ENCODE results near the gene TMEM201. TPM values are rescaled to one million over a fixed set of nuclear protein-coding genes. Genes with fewer than 3 reads are reported as not detected.

Gene TMEM201
- total RNA-seq, 1 donor from 2014 or later = 12.8 TPM

DNA sequence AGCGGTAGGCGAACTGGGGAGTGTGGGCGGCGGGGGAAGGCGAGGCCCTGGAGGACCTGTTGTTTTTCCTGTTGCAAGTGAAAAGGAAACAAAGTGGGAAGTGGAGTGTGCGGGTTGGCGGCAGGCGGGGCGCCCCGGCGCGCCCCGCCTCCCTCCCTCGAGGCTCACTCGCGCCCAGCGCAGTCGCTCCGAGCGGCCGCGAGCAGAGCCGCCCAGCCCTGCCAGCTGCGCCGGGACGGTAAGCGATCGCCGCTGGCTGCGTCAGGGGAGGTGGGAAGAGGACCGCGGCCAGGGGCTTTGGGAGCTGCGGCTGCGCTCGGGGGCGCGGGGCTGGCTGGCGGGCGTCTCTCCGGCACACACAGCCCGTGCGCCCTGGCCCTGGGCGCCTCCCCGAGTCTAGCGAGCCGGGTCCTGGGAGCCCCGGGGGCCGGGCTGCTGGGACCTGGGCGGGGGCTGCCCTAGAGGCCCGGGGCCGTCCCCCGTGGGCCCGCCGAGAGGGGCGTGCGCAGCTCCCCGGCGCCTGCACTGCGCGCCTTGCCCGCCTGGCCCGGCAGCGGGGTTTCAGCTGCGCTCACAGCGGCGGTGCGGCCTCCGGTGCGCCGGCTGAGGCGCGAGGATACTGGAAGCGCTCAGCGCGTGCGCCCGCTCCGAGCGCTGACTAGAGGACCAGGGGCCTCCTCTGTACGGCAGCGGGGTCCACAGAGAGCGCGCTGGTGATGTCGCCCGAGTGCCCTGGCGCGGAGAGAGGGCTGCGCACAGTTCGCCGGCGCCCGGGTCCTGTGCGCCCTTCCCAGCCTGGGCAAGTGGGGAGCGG, 63.1 kb downstream of the TMEM201 start, which contains the start of gene PIK3CD:
Gene PIK3CD, plus strand, starts transcription at position 167 of the 814 bp plus-strand sequence. CDS start 58,725 bp downstream, outside the sequence.
- intact Hi-C loops (cut with DNase I) = no loop called here
- H3K9me3 ChIP-seq = no peaks in the 10 kb centered on the region
- H3K27me3 ChIP-seq = no peaks in the 10 kb centered on the region
- H3K27ac ChIP-seq = peak within 1 kb of the TSS in 1 of 2 donors; percentile 26
- H3K4me3 ChIP-seq = peak within 1 kb of the TSS; percentile 52 to 66
- TF ChIP-seq, protein P1, sequence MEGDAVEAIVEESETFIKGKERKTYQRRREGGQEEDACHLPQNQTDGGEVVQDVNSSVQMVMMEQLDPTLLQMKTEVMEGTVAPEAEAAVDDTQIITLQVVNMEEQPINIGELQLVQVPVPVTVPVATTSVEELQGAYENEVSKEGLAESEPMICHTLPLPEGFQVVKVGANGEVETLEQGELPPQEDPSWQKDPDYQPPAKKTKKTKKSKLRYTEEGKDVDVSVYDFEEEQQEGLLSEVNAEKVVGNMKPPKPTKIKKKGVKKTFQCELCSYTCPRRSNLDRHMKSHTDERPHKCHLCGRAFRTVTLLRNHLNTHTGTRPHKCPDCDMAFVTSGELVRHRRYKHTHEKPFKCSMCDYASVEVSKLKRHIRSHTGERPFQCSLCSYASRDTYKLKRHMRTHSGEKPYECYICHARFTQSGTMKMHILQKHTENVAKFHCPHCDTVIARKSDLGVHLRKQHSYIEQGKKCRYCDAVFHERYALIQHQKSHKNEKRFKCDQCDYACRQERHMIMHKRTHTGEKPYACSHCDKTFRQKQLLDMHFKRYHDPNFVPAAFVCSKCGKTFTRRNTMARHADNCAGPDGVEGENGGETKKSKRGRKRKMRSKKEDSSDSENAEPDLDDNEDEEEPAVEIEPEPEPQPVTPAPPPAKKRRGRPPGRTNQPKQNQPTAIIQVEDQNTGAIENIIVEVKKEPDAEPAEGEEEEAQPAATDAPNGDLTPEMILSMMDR (IDR thresholded peaks at IDR 0.05) = no peak
- no peaks in the 10 kb centered on the region for H3K36me3 ChIP-seq
- H3K4me1 ChIP-seq = peaks cover 7 to 12% of the 10 kb centered on the region in 2 donors
- DNase-seq (ENCODE audit: low spot score in 2 of 2) = no peak

DNA sequence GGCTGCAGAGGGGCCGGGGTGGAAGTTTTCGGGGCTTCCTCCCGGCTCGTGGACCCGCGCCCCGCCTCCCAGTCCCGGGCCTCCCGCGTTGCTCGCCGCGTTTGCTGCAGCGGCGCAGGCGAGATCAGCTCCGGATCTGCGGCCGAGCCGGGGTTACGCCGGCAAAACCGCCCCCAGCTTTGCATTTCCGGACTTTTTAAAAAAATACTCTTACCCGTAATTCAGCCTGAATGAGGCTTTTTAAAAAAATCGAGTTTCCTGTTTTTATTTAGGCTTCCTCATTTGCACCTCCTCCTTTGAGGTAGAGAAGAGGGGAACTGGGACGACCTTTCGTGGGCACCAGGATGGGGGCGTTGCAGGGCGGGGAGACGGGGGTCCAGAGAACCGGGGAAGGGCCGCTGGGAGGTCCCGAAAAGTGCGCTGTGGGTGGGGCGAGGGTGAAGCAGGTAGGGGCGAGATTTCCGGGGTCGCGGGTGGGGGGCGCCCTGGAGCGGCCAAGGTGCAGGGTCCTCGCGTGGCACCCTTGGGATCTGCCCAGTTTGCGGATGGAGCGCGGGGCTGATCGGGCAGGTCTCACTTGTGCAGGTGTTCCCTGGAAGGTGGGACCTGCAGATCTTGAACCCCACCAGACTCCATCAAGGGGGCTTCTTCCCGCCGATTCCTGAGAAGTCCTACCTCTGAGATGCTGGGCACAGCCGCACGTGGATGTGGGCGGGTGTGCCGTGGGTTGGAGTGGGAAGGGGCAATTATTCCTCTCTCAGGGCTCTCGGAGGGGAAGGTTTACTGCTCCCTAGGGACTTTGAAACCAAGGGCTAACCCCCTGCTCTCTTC, 63.9 kb downstream of the TMEM201 start:
- DNase-seq (ENCODE audit: low spot score in 2 of 2) = no peak
- intact Hi-C loops (cut with DNase I) = no loop called here

DNA sequence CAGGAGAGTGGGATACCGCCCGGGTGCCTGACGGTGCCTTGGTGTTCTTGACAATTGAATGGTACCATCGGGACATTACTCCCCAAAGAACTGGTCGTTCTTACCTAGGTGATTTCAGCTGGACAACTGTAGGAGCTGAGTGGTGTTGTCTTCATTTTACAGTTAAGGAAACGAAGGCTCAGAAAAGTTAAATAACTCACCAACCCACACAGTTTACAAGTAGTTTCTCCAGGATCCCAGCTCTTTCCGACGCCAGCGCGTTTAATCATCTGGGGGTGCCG, 64.4 kb downstream of the TMEM201 start:
- peak overlapping the region in 1 of 2 donors; percentile 66 for H3K4me3 ChIP-seq
- intact Hi-C loops (cut with DNase I) = no loop called here

More for the DNA sequence above, 63.9 kb downstream of the TMEM201 start:
- H3K4me1 ChIP-seq = peaks cover 7 to 12% of the 10 kb centered on the region in 2 donors
- peak overlapping the region in 1 of 2 donors; percentile 26 for H3K27ac ChIP-seq
- TF ChIP-seq, protein P1 (IDR thresholded peaks at IDR 0.05) = no peak
- H3K4me3 ChIP-seq = peak overlapping the region; percentile 52 to 66
- no peaks in the 10 kb centered on the region for H3K27me3 ChIP-seq
- H3K9me3 ChIP-seq = no peaks in the 10 kb centered on the region
- no peaks in the 10 kb centered on the region for H3K36me3 ChIP-seq

DNA sequence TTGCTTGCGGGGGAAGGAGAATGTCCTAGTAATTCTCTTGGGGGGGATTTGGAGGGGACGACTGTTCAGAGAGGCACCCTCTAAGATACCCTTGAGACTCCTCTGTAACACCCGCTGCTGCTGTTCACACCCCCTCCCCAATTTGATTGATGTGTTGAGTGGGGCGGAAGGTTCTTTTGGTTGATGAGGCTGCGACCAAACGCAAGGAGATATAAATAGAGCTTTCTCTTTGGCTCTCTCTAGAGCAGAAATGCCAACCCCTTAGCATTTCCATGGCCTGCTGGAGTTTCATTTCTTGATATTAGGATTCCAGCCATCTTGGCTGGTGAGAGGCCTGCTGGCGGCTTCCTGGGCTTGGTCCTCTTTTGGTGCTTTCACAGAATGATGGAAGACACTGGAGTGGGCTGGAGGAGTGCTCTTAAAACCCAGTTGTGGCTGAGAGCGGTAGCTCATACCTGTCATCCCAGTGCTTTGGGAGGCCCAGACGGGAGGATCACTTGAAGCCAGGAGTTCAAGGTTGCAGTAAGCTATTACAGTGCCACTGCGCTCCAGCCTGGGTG, 64.9 kb downstream of the TMEM201 start:
- DNase-seq (ENCODE audit: low spot score in 2 of 2) = no peak
- Histone ChIP-seq H3K9me3 (no peaks in the 10 kb centered on the region), H3K27me3 (no peaks in the 10 kb centered on the region), H3K4me3 (peak overlapping the region in 1 of 2 donors; percentile 66), H3K4me1 (peaks cover 7 to 12% of the 10 kb centered on the region in 2 donors), H3K36me3 (no peaks in the 10 kb centered on the region), H3K27ac (no peak overlapping the region)
- intact Hi-C loops (cut with DNase I) = no loop called here
- TF ChIP-seq, protein P1 (IDR thresholded peaks at IDR 0.05) = no peak

More for the DNA sequence above, 64.4 kb downstream of the TMEM201 start:
- no peak for DNase-seq (ENCODE audit: low spot score in 2 of 2)
- Histone ChIP-seq H3K36me3 (no peaks in the 10 kb centered on the region), H3K4me1 (peaks cover 7 to 12% of the 10 kb centered on the region in 2 donors), H3K27me3 (no peaks in the 10 kb centered on the region), H3K27ac (no peak overlapping the region), H3K9me3 (no peaks in the 10 kb centered on the region)
- TF ChIP-seq, protein P1 (IDR thresholded peaks at IDR 0.05) = no peak

DNA sequence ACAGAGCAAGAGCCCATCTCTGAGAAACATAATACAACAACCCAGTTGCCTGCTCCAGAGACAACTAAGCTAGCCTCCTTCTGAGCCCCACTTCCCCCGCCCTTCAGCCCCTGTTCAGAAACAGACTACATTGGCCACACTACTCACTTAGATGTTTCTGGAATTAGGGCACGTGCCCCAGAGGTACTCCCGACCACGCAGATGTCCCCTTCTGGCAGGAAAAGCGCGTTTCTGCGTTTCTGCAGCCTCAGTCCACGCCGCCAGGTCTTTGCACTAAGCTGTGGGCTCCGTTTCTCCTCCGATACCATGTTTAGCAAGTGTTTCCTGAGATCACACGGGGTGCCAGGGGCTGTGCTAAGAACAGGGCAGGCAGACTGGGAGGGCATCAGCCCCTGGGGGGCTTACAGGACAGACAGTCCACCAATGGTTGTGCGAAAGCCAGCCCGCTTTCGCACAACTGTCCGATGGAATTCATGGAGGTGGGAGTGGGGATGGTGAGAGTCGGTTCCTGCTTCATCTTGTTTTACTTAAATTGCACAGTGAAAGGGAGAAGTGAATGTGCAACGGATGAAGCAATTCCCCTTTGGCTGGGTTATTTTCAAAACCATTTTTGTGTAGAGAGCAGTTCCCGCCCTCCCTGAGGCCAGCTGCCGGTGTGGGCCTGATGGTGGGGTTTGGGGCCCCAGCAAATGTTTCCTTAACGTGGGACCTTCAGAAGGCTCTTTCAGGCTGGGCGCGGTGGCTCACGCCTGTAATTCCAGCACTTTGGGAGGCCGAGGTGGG, 65.5 kb downstream of the TMEM201 start:
- Histone ChIP-seq H3K27me3 (no peaks in the 10 kb centered on the region), H3K4me1 (peaks cover 7 to 12% of the 10 kb centered on the region in 2 donors), H3K36me3 (no peaks in the 10 kb centered on the region), H3K4me3 (peak overlapping the region in 1 of 2 donors; percentile 66), H3K27ac (no peak overlapping the region), H3K9me3 (no peaks in the 10 kb centered on the region)
- TF ChIP-seq, protein P1 (IDR thresholded peaks at IDR 0.05) = no peak
- intact Hi-C loops (cut with DNase I) = no loop called here
- no peak for DNase-seq (ENCODE audit: low spot score in 2 of 2)
